HEK293T (cell line): ENCODE measurements around the gene JAZF1.

Experiments used
- ARNT ChIP-seq: fragments of 450-650 bp; IDR thresholded peaks from 2 replicates; pipeline ENCODE4 v1.6.1; 2017; ENCODE audit warnings: mild to moderate bottlenecking
- BHLHE40 ChIP-seq: fragments of 450-650 bp; IDR thresholded peaks from 2 replicates; pipeline ENCODE4 v1.6.1; 2016; ENCODE audit warnings: mild to moderate bottlenecking, moderate library complexity, borderline replicate concordance
- FOXA1 ChIP-seq: fragments of 450-650 bp; IDR thresholded peaks from 2 replicates; pipeline ENCODE4 v1.6.1; 2016; ENCODE audit warnings: mild to moderate bottlenecking
- FOXK2 ChIP-seq: fragments of 450-650 bp; IDR thresholded peaks from 2 replicates; pipeline ENCODE4 v1.6.1; 2016; ENCODE audit warnings: mild to moderate bottlenecking
- FOXM1 ChIP-seq: fragments of 450-650 bp; IDR thresholded peaks from 2 replicates; pipeline ENCODE4 v1.6.1; 2017; ENCODE audit warnings: mild to moderate bottlenecking, borderline replicate concordance
- HDGF ChIP-seq: fragments of 450-650 bp; IDR thresholded peaks from 2 replicates; pipeline ENCODE4 v1.6.1; 2017; ENCODE audit warnings: antibody characterized with exemption, borderline replicate concordance
- LEF1 ChIP-seq: fragments of 450-650 bp; IDR thresholded peaks from 2 replicates; pipeline ENCODE4 v1.6.1; 2017; ENCODE audit warnings: mild to moderate bottlenecking, borderline replicate concordance
- SP1 ChIP-seq: fragments of 450-650 bp; IDR thresholded peaks from 2 replicates; pipeline ENCODE4 v1.6.1; 2017
- SUZ12 ChIP-seq: fragments of 450-650 bp; IDR thresholded peaks from 2 replicates; pipeline ENCODE4 v1.6.1; 2016; ENCODE audit warnings: mild to moderate bottlenecking
- TF ChIP-seq, protein P1 (sequence below): fragments of 450-650 bp; IDR thresholded peaks from 2 replicates; pipeline ENCODE4 v1.6.1; 2016

DNA sequence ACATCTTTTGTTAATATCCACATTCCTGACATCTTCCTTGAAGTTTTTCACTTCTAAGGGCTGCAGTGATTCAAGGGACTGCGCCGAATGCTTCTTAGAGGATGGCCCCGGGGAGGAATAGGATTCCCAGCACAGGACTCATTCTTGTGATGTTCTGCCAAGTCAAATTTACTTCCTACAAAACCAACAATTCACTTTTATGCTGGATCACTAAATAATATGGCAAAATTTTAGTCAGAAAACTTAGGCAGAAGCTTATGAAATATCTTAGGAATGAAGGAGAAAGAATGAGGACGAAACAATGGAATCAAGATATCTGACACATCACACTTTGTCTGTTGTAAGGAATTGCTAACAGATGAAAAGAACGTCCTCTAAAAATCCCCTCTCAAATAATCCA lies 151.5 kb downstream of the JAZF1 start:
- TF ChIP-seq, protein P1, sequence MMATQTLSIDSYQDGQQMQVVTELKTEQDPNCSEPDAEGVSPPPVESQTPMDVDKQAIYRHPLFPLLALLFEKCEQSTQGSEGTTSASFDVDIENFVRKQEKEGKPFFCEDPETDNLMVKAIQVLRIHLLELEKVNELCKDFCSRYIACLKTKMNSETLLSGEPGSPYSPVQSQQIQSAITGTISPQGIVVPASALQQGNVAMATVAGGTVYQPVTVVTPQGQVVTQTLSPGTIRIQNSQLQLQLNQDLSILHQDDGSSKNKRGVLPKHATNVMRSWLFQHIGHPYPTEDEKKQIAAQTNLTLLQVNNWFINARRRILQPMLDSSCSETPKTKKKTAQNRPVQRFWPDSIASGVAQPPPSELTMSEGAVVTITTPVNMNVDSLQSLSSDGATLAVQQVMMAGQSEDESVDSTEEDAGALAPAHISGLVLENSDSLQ: no peak
- TF ChIP-seq FOXM1: no peak
- no peak for TF ChIP-seq SP1
- no peak for TF ChIP-seq SUZ12
- no peak for TF ChIP-seq BHLHE40
- no peak for TF ChIP-seq HDGF
- no peak for TF ChIP-seq ARNT
- TF ChIP-seq FOXK2: no peak
- TF ChIP-seq LEF1: no peak
- TF ChIP-seq FOXA1: no peak
